HG03045 (cell line): Measurements from ENCODE around the gene GREM2.

ENCODE experiments used
- ATAC-seq: cut with Tn5 transposase; IDR thresholded peaks from one replicate; pipeline ENCODE4 v1.9.1; 2021; ENCODE audit warnings: mild to moderate bottlenecking, moderate library complexity; ENCODE audit not compliant: unreplicated experiment

Gene GREM2

DNA sequence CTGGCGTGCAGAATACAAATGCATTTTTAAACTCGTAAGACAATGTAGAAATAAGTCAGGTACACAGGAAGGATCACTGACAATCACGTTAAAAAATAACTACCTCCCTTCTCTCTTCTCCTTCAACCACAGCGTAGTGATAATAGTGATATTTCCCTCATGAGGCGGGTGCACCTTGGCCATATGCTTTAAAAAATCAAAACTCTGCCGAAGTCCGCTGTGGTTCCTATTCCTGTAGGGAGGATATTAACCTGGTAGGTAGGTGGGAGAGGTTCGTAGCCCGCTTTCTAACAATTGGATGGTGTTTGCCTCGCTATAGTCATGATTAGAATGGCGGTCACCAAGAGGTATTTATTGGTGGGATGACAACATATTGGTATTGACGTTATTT is 732 bp downstream of the GREM2 start:
- no peak for ATAC-seq

DNA sequence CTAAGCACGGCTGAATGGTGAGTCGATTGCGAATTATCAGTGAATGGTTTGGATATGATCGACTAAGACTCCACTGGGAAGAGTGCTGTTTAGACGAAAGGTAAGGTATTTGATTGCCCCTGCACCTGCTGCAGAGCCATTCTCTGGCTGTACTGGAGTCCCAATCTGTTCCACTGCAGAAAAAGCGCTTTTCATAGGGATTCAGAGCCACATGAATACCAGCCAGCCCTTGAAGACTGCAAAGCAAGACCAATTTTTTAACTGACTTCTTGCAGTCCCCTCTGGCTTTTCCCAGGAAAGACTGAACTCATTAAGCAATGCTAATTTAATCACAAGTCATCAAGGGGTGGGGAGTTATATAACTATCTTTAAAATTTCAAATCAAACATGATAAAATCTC is 1.3 kb downstream of the GREM2 start:
- ATAC-seq: no peak

DNA sequence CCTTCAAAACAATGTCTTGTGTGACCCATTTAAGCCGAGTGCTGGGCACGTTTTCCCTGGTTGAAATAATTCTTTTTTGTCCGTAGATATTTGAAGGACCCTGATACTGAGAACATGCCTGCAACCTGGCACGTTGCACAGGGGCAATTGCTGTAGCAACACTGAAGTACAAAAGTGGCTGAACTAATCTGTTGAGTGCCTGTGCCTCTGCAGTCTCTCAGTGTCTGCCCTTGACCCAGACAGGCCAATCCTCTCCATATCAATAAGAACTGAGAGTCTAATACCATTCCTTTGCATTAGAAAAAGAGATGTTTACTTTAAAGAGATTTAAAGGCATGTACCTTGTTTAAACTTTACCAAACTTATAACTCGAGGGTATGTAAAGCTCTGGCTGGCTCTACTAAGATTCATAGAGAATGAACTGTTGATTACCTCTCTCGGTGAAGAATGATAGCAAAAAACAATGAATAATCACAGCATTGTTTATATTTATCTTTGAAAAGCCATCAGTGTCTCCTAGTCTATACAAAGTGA is 2.4 kb downstream of the GREM2 start:
- no peak for ATAC-seq

DNA sequence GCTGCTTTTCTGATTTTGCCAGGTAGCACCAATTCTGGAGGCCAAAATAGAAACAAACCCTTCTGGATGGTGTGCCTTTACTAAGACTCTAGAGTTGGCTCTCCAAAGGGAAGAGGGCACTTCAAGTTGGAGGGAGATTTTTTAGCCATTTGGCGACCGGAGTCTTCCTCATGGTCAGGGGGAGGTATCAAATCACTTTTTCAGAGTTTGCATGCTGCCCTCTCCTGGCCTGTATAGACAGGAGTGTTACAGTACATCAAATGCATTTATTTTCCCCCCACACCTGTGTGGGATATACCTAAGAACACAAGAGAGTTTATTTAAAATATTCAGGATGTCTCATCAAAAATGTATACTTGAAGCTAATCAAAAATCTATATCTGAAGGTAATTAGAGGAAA is 3.2 kb downstream of the GREM2 start:
- no peak for ATAC-seq

DNA sequence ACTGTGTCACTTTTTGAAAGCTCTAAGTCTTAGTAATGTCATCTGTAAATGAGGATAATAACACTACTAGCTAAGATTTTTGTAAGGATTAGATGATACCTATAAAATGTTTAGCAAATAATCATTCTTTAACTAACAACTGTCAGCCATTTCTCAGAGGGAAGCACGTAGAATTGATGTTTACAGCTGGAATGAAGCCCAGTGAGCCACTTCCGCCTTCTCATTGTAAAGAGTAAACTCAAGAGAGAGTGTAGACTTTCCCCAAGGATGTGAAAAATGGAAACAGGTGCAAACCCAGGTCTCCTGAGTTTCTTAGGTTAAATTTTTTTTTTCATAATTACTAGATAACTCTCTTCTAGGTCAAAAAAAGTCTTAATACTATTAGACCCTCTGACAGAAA is 4.9 kb downstream of the GREM2 start:
- ATAC-seq: no peak

DNA sequence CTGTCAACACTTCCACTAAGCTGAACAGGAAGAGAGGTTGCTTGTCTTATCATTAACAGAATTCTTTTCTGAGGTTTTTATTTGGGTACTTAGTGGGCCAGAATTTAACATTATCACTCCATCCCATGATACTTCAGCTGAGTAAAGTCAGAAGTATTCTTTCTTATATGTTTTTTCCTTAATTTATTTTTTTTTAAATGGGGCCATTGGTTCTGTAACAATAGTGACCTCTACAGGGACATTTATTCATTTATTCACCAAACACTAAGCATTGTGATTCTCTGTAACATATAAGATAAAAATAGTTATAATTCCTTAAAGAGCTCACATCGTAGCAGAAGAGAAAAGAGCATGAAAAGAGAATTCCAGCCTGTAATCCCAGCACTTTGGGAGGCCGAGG is 9.8 kb downstream of the GREM2 start:
- ATAC-seq: no peak

DNA sequence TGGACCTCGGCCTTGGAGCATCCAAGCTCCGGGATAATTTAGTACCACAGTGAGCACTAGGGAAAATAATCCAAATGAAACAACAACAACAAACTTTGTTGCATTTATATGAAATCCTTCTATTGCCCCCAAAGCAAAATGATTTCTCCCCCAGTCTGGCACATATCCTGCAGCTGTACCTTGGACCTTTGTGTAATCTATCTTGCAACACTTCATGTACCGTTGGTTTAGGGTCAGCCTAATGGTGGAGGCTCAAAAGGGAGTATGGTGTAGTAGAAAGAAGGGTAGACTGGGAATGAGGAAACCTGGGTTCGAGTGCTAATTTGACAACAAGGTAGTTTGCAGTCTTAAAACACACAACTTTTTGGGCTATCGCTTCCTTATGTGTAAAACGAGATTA is 12.1 kb downstream of the GREM2 start:
- no peak for ATAC-seq

DNA sequence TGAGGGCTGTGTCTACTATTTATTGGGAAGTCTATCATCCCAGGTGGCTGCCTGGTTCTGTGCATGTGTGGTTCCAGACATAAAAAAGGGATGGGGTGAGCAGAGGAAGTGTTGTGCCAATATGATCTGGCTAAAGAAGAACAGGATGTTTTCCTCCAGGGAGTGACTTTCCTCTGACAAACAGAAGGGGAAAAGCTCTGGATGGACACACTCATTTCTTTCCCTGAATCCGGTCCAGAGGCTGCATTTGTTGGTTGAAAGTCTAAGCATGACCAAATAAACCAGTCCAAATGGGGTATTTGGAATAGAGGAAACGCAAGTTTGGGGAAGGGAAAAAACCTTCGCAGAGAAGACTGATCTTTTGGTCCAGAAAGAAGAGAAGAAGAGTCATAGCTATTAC is 12.7 kb downstream of the GREM2 start:
- no peak for ATAC-seq

DNA sequence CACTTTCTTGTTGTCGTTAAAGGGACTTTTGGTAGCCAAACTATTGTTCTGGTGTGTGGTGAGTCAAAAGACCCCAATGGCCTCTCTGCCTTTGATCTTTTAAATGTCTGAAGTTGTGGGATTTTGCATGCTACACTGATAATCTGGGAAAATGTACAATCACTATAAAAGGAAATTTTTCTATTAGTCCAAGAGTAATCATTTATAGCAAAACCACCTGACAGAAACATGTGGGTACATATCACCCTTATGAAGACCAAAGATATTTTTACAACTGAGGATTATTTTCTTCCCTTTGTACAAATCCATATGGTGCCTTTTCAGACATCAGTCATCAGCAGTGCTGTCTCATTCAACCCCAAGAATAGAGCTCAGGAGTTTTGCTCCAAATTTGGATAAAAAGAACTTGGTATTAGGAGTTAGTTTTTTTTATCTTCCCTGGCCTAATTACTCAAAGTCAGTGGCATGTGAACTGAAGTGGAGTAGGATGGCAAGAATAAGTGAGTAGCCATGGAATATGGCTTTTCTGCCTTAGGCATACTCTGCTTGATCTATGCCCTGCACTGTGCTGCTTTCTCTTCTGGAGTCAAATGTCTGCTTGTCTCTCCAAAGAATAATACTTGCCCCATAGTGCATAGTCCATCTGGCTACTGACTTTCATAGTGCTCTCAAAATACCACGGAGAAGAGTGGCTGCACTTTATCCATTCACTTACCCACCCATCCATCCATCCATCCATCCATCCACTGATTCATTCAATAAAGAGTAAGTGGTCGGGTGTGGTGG is 13.5 kb downstream of the GREM2 start:
- no peak for ATAC-seq

DNA sequence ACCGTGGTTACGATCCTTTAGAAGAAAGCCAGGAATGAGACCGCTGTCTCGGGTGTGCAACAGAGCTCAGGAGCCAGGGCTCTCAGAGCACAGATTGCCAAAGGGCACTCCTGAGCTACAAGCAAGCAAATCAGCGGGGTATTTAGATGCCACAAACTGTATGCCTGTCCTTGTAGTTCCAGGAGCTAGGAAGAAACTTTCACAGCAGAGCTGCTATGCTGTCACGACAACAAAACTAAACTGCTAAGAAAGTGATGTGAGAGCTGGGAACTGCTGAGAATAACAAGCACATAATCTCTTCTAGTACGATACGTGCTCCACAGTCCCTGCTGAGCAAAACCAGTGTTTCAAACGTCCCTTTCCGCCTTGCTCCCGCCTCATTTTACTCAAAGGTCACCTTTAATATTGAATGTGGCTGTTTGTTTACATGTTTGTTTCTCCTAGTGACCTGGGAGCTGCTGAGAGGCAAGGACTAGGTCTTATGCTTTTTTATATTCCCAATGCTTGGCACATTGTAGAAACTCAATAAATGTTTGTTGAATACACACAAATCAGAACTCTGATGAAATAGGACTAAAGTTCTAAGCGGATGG is 14.7 kb downstream of the GREM2 start:
- ATAC-seq: no peak

DNA sequence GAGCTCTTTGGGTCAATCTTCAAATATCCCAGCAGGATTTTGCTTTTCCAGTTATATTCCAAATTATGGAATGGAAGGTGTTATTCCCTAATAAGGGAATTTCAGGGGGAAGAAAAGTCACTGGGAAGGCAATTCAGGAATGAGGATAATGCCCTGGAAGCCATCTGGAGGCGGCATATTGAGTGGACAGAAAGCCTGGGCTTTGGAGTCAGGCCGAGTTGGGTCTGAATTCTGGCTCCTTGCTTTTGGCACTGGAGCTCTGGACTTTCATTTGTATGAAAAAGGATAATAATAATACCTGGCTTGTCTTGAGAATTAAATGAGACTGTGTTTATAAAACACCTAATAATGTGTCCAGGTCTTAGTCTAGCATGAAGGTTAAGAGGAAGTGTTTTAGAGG is 16.5 kb downstream of the GREM2 start:
- ATAC-seq: no peak

DNA sequence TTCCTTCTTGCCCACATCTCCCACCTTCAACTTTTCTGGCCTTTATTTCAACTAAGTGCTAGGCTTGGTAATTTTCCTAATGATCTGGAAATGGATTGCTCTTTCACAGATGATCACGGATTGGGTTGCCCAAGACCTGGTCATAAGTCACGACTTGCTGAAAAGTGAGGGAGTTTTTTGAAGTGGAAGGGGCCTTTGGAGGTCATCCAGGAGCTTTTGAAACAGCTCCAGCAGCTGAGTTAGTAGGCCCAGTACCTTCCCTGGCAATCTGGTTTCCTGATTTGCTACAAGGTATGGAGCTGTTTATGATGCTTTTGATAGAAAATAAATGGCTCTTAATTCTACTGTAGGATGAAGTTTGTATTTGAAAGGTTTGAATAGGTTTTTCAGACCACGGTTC is 20.4 kb downstream of the GREM2 start:
- no peak for ATAC-seq

DNA sequence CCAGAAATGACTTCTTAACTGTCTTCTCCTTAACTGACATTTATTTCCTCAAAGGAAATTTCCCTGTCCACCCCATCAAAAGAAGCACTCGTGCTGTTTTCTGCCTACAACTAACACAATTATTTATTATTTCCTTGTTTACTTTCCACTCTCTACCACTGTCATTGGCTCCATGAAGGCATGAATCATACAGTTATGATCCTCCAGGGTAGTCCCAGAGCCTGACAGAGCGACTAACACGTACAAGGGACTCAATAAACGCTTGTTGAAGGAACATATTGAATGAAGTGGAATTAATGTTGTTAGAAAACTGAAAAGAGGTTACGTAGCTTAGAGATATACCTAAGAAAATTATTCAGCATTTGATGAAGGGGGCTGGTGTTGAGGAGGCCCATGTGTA is 20.9 kb downstream of the GREM2 start:
- no peak for ATAC-seq

DNA sequence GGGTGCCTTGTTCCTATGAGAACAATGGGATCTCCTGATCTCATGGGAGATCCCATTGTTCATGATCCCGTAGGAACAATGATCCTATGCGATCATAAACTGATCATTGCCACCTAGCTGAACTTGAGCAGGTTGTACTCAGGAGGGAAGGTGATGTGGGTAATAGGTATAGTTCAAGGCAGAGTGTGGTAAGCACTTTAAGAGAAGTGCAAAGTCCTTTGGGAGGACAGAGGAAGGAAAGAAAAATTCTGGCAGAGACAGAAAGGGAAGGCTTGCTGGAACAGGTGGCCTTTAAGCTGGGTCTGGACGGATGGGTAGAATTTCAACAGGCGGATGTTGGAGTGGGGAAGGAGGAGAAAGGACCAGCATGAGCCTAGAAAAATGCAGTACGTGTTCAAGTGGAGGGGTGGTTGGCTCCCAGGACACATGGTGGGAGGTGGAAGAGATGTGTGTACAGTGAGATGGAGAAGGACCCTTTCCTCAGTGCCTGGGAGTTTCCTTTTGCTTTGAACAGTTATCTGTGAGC is 22.3 kb downstream of the GREM2 start:
- ATAC-seq: no peak

DNA sequence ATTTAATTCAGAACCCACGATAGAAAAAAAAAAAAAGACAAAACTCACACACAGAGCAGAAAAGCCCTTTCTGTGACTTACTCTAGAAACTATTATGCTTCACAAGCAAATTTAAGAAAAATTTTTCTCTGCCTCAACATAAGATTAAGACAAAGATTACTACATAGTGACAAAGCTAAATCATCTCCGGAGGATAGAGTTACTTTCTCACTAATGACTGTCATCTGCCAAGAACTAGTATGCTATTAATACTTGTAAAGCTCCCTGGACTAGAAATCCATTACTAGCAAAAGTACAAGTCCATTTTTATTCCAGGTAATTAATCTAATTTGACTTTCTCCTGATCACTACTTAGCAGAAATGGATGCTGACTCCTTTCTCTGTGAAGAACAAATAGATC is 25.9 kb downstream of the GREM2 start:
- ATAC-seq: no peak

DNA sequence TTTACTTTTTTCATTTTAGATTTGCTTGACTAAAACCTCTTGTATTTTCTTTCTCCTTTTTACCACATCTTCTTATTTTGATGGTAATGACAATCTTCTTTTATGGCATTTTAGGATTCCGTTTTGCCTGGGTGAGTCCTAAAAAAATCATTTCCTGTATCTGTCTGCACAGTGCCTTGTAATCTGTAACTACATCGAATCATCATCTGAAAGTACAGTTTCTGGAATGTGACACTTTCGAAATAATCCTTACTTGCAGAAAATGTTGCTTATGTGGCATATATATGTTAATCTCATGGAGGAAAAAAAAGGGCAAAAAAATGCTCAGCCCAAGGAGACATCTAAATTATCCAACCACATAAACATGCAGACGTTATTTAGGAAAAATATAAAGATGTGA is 29.0 kb downstream of the GREM2 start:
- no peak for ATAC-seq

DNA sequence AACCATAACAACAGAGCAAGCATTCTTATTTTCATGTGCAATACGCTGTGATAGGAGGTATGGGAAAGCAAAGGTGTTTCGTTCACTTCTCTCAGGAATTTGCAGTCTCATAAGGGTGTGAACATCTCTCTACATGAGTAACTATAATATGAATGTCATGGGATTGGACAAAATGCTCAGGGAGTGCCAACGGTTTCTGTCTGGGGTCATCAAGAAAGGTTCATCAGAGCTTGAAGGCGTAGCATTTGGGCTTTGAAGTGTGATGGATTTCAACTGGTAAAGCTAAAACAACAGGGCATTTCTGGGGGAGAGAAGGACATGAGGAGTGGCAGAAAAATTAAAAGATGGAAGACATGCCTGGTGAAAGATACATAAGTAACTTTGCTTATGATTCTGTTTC is 32.4 kb downstream of the GREM2 start:
- no peak for ATAC-seq

DNA sequence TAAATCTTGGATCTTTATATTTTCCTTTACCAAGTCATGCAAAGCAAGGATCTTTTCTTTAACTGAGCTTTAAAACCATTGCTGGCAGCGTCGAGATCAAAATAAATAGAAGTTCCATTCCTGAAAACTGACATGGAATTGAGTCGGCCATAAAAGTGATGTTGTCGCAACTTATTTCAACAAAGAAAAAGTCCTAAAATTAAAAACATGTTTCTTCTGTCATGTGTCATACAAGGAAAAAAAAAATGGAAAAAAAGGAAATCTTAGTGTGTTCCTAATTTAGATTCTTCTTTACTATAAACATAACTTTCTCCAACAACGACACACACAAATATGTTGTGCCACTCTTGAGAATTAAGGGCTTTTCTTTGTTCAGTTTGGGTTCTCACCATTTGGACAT is 34.9 kb downstream of the GREM2 start:
- no peak for ATAC-seq

DNA sequence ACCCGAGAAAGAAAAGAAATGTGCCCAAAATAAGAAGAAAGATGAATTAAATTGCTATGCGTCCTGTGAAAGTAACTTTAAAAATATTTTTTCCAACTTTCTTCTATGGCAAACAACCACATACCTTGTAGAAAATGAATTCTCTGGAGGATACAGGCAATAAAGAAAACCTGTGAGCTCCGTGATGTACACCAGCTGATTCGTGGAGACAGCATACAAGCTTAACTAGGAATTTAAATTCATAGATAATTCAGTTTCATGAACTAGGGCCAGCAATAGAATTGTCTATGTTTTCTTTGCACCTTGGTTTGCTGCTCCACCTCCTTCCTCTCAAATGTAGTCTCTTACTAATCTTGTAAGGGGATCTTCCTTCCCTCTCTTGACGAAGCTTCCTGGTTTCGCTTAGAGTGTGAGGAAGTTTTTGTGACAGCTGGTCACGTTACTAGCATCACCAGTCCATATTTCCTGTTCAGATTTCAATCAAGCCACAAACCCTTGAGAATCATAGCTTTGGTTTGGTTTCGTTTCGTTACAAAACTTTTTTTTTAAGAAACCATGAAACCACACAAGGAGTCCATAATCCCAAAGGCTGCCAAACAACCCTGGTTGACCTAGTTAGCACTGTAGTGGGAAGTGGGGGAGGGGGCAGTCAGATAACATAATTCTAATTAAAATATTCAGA is 35.8 kb downstream of the GREM2 start:
- no peak for ATAC-seq

DNA sequence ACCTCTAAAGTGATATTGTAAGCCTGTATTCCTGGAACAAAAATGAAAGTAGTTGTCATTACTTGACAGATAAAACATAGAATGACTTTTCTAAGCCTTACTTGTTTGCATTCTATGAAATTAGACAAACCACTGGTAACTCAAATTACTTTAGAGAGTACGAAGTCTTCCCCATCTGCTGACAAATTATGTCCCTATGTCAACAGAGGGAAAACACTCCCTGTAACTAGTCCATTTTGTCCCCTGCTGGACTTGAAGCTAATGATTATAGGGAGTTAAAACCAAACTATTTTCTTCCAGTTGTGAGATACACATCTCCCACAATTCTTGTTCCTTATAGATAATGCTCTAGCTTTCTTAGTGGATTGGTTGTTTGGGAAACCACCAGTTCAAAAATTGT is 39.6 kb downstream of the GREM2 start:
- no peak for ATAC-seq

DNA sequence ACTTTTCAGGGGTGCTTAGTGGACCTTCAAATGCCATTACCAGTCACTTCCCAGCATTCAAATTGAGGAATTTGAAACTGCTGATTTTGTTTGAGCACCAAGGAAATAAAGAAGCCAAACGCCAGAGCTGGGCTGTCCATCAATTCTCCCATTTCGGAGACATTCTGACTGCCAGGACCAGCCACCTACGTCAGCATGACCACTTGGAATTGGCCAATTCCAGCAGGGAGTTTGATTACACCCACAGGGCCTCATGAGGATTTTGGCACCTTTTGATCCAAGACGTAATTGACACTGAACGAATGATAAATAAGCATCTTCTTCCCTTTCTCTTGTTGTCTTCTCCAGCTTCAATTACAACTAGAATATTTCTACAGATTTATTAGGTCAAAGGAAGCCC is 40.2 kb downstream of the GREM2 start:
- ATAC-seq: no peak

DNA sequence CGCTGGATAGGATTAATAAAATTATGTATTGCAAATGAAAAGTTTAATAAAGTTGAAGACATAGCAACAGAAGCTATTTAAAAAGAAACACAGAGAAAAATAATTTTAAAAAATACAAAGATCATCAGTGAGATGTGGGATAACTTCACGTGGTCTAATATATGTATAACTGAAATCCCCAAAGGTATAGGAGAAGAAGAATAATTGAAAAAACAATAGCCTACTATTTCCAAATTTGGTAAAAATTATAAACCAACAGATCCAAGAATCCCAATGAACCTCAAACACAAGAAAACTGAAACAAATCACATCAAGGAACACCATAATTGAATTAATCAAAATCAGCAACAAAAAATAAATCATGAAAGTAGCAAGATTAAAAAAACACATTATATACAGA is 44.9 kb downstream of the GREM2 start:
- no peak for ATAC-seq
